Activated naive CD4-positive, alpha-beta T cell treated with Interleukin-2 at 50 U/mL for 16 hours (primary cell): ENCODE data around the gene WWOX.

ENCODE experiments used
- DNase-seq: peaks from one replicate; pipeline ENCODE4 v3.0.0-alpha.2; 2020

Gene WWOX

DNA sequence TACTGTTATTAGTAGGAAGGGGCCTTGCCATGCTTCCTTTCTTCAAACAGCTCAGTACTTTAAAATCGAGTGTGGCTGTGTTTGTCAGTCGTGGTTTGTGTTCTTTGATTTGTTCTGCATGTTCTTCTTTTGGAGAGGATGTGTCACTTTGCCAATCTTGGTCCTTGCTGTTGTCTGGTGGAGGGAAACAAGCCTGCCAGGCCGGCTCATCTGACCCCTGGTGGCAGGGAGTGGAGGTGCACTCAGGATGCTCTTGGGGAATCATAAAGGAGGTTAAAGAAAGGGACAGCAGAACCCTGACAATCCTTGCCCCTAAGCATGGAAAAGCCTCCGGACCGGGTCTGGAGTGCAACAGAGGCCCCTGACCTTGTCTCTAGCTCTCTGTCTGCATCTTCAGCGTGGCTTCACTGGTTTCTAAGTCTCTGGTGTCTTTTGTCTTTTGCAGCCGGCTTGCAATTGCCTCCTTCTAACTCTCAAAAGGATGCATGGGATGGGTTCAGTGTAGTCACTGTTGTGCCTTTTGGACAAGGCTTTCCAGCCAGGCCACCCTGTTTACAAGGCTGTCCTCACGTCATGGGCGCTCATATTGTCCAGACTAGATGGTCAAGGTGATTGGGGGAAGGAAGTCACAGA, 135.8 kb downstream of the WWOX start:
- DNase-seq, result peak; percentile 68

DNA sequence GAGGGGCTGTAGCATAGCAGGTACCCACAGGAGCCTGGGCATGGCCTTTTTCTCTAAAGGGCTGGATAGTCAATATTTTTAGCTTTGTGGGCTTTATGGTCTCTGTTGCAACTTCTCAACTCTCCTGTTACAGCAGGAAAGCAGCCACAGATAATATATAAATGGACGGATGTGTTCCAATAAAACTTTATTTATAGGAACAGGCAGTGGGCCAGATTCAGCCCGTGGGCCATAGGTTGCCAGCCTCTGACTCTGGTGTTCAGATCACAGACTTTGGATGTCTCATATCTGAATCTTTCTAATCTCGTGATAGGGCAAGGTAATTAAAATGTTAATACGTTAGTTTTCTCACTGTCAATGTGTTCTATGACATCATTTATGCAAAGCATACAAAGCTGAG, 136.4 kb downstream of the WWOX start:
- no peak for DNase-seq

DNA sequence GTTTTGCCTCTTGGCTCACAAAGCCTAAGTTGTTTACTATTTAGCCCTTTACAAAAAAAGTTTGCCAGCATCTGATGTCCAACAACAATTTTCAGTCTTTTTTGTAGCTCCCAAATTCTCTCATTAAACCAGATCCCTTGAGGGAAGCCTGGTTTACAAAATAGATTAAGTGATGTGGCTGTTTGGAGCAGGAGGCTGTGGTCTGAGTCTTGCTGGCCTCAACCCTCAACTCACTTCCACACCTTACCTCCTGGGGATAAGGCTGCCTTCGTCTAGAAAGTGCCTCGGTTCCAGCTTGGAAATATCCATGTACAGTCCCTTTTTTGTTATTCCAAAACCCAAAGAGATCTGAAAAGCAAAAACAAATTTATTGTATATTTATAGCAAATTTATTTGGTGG, 138.4 kb downstream of the WWOX start:
- no peak for DNase-seq

DNA sequence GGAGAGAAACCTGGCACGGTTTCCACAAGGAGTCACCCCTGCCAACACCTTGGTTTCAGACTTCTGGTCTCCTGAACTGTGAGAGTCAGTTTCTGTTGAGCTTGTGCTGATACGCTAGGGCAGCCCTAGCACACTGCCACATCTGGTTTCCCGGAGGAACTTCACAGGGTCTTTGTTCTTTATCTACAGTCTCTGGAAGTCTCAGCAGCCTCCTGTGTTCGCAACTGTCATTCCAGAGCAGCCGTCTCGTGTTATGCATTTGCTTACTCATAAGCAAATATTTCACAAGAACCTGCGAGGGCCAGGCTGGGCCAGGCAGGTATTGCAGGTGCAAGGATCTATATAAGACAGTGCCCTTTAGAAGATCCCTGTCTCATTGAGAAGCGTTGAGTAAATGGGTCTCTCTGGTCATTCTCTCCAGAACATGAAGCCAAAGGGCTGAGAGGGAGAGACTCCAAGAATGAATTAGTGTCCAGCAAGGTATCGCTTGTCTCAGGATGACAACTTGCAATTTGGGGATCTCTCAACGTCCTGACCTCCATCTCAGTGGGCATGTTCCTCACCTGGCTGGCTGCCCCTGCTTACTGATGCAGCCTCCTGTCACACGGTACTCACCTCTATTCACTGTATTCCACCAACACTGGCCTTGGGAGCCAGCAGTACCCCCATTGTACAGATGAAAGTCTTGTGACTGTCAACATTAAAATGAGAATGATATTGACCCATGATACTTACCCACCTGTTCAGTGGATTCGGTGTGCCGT, 141.2 kb downstream of the WWOX start:
- no peak for DNase-seq

DNA sequence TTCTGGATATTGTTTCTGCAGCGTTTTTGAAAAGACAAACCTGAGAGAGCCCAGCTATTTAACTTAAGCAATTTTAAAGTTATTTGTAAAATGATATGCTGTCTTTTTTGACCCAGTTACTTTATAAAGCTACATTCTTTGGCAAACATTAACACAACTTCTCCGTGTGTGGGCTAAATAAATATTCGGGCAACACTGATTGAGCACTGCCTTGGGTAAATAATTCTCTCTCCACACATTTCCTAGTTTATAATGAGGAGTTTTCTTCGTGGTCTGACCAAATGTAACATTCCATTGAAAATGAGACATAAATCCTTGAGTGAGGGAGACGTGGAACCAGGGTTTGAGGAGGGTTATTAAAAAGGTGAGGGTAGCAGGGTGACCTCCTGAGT, 142.8 kb downstream of the WWOX start:
- DNase-seq, result no peak

DNA sequence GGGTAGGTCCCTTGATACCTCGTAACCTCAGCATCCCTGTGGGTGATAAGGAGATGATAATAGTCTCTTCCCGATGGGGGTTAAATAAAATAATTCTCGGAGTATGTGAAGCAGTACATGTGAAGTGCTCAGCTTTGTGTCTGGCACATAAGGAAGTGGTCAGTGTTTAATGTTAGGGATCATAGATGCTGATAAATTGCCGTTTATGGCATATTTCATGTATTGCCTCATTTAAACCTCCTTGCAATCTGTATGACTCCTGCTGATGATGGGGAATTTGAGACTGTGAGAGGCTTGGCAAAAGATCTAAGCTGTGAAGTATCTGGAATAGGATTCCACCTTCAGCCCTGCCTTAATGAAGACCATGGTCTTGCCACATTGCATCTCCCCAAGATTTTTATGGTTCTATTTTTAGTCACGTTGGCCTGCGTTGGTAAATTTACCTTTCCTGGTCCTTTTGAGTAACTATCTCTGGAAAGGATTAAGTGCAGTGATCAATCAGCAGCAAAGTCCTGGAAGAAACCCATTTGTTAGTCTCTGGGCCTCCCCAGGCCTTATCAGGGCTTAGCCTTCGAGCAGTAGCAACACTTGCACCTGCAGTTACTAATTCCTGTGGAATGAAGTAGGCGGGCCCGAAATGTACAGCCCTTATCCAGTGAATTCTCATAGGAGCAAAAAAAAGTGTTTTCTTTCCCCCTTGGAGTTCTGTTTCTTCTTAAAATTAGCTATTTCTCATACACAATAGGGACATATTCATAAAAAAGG, 144.9 kb downstream of the WWOX start:
- DNase-seq, result no peak

DNA sequence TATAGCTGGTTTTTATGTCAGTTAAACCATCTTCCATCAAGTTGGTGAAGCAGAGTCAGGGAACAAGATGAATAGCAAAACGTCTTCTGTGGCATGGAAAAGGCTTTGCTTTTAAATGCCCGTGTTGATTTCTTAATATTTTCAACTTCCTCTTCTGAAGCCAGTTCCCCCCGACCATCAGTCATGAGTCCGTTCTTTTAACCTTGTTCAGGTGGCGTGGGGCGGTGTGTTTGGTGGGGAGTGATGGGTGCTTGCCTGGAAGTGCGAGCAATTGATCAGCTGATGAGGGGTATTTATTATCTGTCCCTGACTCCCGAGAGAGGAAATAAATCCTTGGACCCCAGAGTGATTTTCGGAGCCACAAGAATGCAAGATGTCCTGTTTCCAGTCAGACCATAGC, 147.1 kb downstream of the WWOX start:
- no peak for DNase-seq

DNA sequence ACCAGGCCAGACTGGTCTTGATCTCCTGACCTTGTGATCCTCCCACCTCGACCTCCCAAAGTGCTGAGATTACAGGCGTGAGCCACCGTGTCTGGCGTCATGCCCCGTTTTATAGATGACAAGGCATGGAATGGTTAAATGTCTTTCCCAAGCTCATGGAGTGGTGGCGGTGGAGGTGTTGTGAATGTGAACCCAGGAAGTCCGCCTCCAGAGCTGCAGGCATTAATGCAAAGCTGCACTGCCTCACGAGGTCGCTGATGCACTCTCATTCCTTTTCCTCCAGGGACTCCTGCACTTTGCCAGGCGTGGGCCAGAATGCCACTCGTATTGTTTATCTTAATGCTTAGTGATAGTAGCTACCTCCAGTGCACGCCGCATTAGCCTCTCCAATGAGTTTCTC, 149.6 kb downstream of the WWOX start:
- DNase-seq, result no peak

DNA sequence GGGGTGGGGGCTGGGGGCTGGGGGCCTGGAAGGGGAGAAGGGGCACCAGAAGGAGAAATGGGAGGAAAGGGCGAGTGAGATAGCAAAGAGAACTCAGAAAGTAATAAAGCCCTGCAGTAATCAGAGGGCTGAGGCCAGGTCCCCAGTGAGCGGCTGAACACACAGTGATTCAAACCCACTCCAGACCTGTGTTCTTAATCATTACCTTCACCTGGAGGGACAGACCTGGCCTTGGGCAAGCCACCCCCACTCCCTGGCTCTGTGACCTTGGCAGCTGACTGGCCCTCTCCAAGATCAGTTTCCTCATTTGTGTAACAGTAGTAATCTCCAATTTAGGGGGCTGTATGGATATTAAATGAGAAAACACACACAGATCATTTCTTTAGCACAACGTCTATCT, 150.4 kb downstream of the WWOX start:
- DNase-seq, result no peak

DNA sequence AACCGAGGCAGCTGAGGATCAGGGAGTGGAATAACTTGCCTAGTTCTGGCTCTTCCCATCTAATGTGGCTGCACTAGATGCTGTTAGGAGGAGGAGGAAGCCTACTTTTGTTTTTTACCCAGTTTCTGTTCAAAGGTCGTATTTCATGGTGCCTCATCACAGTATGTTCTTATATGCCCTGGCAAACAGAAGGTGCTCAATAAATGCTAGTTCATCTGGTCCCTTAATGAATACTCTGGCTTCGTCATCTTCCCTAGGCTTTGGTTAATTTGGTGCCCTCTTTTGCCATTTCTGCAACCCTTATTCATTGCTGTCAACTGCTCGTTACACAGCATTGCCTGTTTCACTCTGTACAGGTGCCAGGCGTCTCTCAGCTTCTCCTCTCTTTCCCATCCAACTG, 151.7 kb downstream of the WWOX start:
- no peak for DNase-seq

DNA sequence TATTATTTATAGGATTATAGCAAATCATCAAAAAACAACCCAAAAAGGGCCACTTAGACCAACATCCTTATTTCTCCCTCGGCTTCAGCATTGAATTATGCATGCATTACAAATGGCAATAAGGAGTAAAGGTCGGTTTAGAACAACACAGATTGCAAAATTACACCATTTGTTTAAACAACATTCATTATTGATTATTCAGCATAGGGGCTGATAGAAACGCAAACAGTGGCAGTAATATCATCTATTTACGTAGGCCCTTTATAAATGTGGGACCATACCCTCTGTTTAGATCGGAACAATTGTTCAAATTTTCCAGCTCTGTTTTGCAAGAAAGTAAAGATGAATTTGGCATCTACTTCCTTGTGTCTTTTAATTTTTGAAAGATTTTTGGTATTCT, 153.3 kb downstream of the WWOX start:
- DNase-seq, result no peak

DNA sequence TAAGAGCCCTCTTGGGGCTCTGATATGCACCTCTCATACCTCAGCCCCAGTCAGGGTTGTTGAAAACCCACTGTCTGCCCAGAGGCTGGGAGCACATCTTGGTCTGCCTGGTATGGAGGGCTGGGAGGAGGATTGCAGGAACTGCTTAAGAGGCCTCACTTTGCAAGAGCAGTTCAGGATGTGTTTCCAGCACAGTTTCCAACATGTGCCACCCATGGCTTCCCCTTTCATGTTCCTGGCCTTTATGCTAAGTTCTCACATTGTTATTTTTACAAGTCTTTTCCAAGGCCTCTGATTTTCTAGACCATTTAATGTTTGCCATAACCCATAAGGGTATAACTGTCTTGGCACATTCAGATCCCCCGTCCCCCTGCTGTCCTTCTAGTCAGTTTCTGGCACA, 155.4 kb downstream of the WWOX start:
- no peak for DNase-seq

DNA sequence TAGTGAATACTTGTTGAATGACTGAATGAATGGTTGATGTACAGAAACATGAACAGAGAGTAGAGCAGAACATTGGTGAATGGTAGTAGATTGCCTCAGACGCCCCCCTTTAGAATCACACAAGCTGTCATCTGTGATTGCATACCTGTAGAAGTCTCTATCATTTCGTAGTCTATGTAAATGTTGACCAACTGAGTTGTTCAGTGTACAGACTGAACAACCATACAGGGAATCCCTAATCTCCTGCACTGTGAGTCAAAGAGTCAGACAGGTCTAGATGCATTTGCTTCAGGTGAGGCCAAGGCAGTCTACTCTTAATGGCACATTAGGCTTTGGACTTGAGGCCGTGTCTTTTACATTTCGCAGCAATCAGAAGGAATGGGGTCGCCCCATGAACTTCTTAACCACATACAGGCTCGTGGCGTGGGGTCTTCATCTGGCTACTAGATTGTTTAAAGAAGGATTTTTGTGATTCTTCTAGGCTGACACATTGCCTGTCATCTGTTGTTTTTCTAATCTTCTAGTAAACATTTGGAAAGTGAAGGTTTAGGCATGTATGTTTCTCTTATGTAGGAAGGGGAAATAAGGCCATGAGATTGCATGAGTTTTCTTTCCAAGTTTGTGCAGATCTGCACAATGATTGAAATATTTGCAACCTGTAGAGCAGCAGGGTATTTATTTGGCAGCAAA, 157.4 kb downstream of the WWOX start:
- no peak for DNase-seq

DNA sequence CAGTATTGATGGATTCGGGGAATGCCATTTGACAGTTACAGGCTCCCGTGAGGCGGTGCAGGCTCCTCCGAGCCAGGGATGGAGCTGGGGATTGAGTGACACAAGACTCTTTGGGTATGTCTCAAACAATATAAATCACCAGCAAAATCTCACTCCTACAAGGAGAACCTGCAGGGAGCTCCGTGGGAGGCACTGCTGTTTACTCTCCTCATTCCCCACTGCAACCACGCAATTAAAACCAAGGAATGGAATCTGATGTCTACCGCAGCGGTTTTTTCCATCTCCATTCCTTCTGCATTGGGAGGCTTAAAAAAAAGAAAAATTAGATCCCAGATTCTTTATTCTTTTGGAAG, 157.9 kb downstream of the WWOX start:
- no peak for DNase-seq

DNA sequence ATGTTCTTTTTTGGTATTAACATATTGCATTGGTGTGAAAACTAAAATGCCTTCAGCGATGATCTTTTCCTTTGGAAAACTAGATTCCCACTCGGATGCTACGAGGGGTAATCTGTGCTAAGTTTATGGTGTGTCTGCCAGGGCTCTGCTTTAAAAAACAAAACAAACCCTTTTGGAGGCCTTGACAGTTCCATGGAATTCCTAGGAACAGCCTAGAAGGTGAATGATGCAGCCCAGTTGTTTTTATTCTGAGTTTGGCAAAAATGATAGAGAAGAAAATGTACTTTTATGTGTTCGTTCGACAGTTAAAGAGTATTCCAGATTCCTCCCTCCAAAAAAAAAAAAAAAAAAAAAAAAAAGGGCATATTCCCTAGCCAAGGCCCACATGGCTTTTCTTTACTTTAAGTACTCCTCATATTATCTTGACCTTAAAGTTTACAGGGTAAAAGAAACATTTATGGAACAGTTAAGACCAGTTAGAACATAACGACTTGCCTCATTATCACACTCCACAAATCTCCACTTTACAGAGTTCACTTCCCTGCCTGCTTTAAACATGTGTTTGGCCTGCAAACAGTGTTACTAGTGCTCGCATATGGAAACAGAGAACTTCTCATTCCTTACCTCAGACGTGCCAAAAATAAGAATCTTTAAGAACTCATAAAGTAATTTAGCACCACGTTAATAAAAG, 159.1 kb downstream of the WWOX start:
- no peak for DNase-seq

DNA sequence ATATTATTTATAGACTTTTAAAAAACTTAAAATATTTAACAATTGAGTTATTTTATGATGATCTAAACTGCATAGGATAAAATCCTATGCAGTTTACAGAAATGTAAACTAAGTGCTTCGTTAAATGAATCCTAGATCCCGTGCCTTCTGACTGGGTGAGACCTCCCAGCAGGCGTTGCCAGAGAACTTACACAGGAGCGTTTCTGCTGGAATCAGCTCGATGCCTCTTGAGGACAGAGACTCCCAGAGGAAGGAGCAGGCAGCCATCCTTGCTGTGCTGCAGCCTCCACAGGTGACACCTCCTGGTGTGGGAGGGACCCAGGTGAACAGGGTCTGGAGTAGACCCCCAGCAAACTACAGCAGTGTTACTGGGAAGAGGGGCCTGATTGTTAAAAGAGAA, 160.4 kb downstream of the WWOX start:
- no peak for DNase-seq

DNA sequence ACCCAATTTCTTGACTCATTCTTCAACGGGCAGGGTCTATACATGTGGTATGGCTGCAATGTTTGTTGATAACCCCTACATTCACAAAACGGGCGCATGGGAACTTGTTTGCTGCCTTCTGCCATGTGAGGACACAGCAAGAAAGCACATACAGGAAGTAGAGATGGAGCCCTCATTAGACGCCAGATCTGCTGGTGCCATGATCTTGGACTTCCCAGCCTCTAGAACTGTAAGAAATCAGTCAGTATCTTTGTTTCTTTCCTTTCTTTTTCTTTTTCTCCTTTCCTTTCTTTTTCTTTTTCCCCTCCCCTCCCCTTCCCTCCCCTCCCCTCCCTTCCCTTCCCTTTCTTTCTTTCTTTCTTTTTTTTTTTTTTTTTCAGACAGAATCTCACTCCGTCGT, 165.2 kb downstream of the WWOX start:
- no peak for DNase-seq

DNA sequence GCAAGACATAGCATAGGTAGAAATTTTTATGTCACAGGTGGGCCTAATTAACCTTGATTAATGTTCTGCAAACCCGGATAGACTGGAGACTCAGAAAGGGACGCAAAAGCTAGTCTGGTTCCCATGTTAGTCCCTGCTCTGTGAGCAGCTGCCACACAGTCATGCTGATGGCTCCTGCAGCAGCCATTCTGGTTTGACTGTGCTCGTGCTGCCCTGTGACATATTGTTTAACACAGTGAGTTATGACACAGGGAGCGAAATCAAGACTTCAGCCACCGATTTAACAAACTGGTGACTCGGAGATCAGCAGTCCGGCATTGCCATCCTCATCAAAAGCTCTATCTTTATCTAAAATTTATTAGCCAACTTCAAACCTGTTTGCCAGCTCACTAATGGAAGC, 169.8 kb downstream of the WWOX start:
- no peak for DNase-seq

DNA sequence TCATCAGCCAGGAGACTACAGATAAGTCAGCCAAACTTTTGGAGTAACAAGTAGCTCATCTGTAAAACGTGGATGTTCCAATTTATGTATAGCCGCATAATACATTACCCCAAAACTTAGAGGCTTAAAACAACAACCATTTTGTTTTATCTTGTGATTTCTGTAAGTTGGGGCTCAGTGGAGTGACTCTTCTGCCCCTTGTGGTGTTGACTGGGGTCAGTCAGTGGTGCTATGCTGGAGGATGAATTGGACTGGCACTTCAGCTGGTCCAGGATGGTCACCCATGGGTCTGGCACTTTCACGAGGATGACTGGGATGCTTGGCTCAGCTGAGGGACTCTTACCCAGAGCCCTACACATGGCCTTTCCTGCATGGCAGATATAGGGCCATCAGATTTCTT, 172.5 kb downstream of the WWOX start:
- no peak for DNase-seq

DNA sequence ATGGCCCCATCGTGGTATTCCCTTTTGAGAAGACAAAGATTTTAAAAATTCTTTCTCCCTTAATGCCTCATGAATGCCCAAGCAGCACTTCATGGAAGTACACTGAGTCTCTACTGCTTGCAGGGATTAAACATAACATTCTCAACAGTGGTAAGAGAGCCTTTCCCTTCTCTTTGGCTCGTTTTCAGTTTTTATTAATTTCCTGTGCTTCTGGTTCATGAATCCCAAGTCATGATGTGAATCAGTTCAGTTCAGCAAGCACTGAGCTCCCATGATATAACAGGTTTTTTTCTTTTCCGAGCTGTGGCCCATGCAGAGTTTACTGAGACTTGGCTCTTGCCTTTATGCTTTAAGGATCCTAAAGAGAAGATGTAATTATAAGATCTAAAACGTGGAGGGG, 175.3 kb downstream of the WWOX start:
- DNase-seq, result no peak

DNA sequence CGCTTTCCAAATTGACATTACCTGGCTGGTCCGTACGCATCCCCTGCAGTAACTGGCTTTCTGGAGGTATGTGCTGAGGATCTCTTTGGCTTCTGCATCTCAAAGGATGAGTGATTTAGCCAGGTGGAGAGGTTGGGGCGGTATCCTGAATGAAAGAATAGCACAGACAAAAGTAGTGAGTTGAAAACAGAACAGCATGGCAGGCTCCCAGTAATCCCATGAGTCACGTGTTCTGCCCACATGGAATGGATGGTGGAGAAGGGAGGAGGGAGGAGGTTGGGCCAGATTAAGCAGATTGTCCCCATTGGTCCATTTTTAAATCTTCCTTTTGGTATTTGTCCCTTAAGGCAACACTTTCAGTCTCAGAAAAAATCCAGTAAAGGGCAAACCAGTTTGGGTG, 176.0 kb downstream of the WWOX start:
- no peak for DNase-seq

DNA sequence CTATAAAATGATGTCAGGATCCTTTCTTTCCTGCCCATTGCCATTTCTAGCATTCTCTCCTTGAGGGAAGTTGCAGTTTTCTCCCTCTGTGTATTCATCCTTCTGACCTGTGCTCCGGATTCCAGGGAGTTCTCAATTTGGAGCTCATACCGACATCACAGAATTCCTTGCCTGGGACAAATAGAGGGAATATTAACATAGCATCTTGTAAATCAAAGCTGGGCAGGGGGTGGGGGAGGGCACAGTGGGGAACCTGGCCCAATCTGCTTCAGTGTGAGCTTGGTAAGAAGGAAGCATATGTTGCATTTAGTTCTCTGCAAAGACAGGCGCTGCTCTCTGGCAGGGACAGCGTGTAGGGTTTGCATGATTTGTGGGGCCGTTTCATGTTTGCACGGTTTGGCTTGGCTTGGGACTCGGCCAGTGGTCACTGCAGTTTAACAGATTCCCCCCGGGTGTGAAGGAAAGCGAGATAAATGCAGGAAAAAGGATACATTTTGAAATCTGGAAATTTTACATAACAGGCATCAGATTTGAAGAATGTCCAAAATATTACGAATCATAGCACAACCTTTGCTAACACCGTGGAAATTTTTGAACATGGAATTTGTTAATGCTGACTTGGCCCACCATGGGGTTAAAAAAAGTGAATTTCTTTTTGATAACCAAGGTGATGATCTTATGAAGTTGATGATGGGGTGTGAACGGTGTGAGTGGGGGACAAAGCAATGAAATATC, 178.0 kb downstream of the WWOX start:
- no peak for DNase-seq
